ENCODE measurements around the gene CA10. TPM values are rescaled to one million over a fixed set of nuclear protein-coding genes. Genes with fewer than 3 reads are reported as not detected.

The CA10 gene
- polyA plus RNA-seq, 1 donor from 2014 or later: 6.2 TPM

GRCh38 chr17:51736356-51736755 is 422.2 kb downstream of the CA10 start:
- TF ChIP-seq TAF1 (IDR thresholded peaks at IDR 0.05; ENCODE audit: low read depth): no peak
- TF ChIP-seq CTCF (IDR thresholded peaks at IDR 0.05; ENCODE audit: poor library complexity, severe bottlenecking): no peak
- no peak for TF ChIP-seq RAD21 (conservative IDR thresholded peaks at IDR 0.05)
- no peak for TF ChIP-seq MXI1 (conservative IDR thresholded peaks at IDR 0.05; ENCODE audit: poor library complexity, severe bottlenecking)
- no peak for TF ChIP-seq EP300 (conservative IDR thresholded peaks at IDR 0.05; ENCODE audit: poor library complexity, severe bottlenecking)
- TF ChIP-seq SMC3 (conservative IDR thresholded peaks at IDR 0.05; ENCODE audit: poor library complexity): no peak
- no peak for TF ChIP-seq EZH2 (IDR thresholded peaks at IDR 0.05; ENCODE audit: borderline replicate concordance, insufficient read depth, low read length, poor library complexity, severe bottlenecking)
- TF ChIP-seq REST (IDR thresholded peaks at IDR 0.05; ENCODE audit: borderline replicate concordance): no peak
- TF ChIP-seq POLR2AphosphoS5 (IDR thresholded peaks at IDR 0.05): no peak
- Histone ChIP-seq H3K36me3 (ENCODE audit: insufficient read depth, low read length) (no peaks in the 10 kb centered on the region), H3K27ac (ENCODE audit: low read length) (no peak overlapping the region)

GRCh38 chr17:51734976-51735375 is 423.5 kb downstream of the CA10 start:
- no peak overlapping the region for H3K9ac ChIP-seq (ENCODE audit: low read length)
- no peaks in the 10 kb centered on the region for H3K9me3 ChIP-seq (ENCODE audit: low read length)
- H3K79me2 ChIP-seq (replicated peaks; ENCODE audit: insufficient read depth, low read length): no peaks in the 10 kb centered on the region
- no peak overlapping the region for H3K27ac ChIP-seq (ENCODE audit: low read length)
- no peak for TF ChIP-seq REST (IDR thresholded peaks at IDR 0.05; ENCODE audit: borderline replicate concordance)
- TF ChIP-seq SMC3 (conservative IDR thresholded peaks at IDR 0.05; ENCODE audit: poor library complexity): no peak
- no peak for TF ChIP-seq RAD21 (conservative IDR thresholded peaks at IDR 0.05)
- no peak for TF ChIP-seq CTCF (IDR thresholded peaks at IDR 0.05; ENCODE audit: poor library complexity, severe bottlenecking)
- no peak for TF ChIP-seq EP300 (conservative IDR thresholded peaks at IDR 0.05; ENCODE audit: poor library complexity, severe bottlenecking)
- TF ChIP-seq EZH2 (IDR thresholded peaks at IDR 0.05; ENCODE audit: borderline replicate concordance, insufficient read depth, low read length, poor library complexity, severe bottlenecking): no peak
- TF ChIP-seq POLR2AphosphoS5 (IDR thresholded peaks at IDR 0.05): no peak
- no peak for TF ChIP-seq TAF1 (IDR thresholded peaks at IDR 0.05; ENCODE audit: low read depth)
- no peak for TF ChIP-seq MXI1 (conservative IDR thresholded peaks at IDR 0.05; ENCODE audit: poor library complexity, severe bottlenecking)
- H3K27me3 ChIP-seq (ENCODE audit: insufficient read depth, low read depth, low read length): no peaks in the 10 kb centered on the region
- H4K20me1 ChIP-seq (ENCODE audit: insufficient read depth): no peaks in the 10 kb centered on the region
- H3K9me2 ChIP-seq (ENCODE audit: insufficient read depth, low read length): no peaks in the 10 kb centered on the region
- H3K36me3 ChIP-seq (ENCODE audit: insufficient read depth, low read length): no peaks in the 10 kb centered on the region
- H3F3A ChIP-seq (ENCODE audit: insufficient read depth, low read length, poor library complexity, severe bottlenecking): no peaks in the 10 kb centered on the region
- H2AFZ ChIP-seq (ENCODE audit: low read depth, low read length): no peak overlapping the region
- no peak overlapping the region for H3K4me2 ChIP-seq (ENCODE audit: low read length)
- no peak overlapping the region for H3K4me3 ChIP-seq (ENCODE audit: low read length)

More at GRCh38 chr17:51736356-51736755, 422.2 kb downstream of the CA10 start:
- no peaks in the 10 kb centered on the region for H3K9me3 ChIP-seq (ENCODE audit: low read length)
- no peaks in the 10 kb centered on the region for H3K9me2 ChIP-seq (ENCODE audit: insufficient read depth, low read length)
- H3K79me2 ChIP-seq (replicated peaks; ENCODE audit: insufficient read depth, low read length): no peaks in the 10 kb centered on the region
- H3K27me3 ChIP-seq (ENCODE audit: insufficient read depth, low read depth, low read length): no peaks in the 10 kb centered on the region
- H3K4me3 ChIP-seq (ENCODE audit: low read length): no peak overlapping the region
- no peaks in the 10 kb centered on the region for H3F3A ChIP-seq (ENCODE audit: insufficient read depth, low read length, poor library complexity, severe bottlenecking)
- H3K4me2 ChIP-seq (ENCODE audit: low read length): no peak overlapping the region
- H4K20me1 ChIP-seq (ENCODE audit: insufficient read depth): no peaks in the 10 kb centered on the region
- no peak overlapping the region for H3K9ac ChIP-seq (ENCODE audit: low read length)
- H2AFZ ChIP-seq (ENCODE audit: low read depth, low read length): no peak overlapping the region
